H9 (cell line): ENCODE data around the gene SAP25. TPM values are rescaled to one million over a fixed set of nuclear protein-coding genes. Genes with fewer than 3 reads are reported as not detected.

Experiments
- DNase-seq: peaks from one replicate; pipeline ENCODE4 v3.0.0-alpha.2; 2017
- H2AFZ ChIP-seq: one replicate; pipeline ENCODE4 v1.6.1; 2013; ENCODE audit warnings: mild to moderate bottlenecking, low read length, control low read depth, moderate library complexity
- H2AK5ac ChIP-seq: 2 replicates; pipeline ENCODE4 v1.6.1; 2013; ENCODE audit warnings: low read length, control low read depth, mixed read lengths; ENCODE audit not compliant: insufficient read length
- H2BK120ac ChIP-seq: one replicate; pipeline ENCODE4 v1.6.1; 2013; ENCODE audit warnings: low read depth, mild to moderate bottlenecking, low read length, control low read depth, inconsistent platforms; ENCODE audit not compliant: poor library complexity, severe bottlenecking
- H2BK12ac ChIP-seq: 2 replicates; pipeline ENCODE4 v1.6.1; 2013; ENCODE audit warnings: low read length, control low read depth, mixed read lengths, low read depth; ENCODE audit not compliant: insufficient read length
- H2BK15ac ChIP-seq: 2 replicates; pipeline ENCODE4 v1.6.1; 2013; ENCODE audit warnings: low read depth, low read length, control low read depth
- H2BK20ac ChIP-seq: one replicate; pipeline ENCODE4 v1.6.1; 2013; ENCODE audit warnings: low read depth, mild to moderate bottlenecking, low read length, control low read depth, inconsistent platforms; ENCODE audit not compliant: poor library complexity, severe bottlenecking
- H2BK5ac ChIP-seq: 2 replicates; pipeline ENCODE4 v1.6.1; 2013; ENCODE audit warnings: low read length, control low read depth, mixed read lengths; ENCODE audit not compliant: insufficient read length
- H3K14ac ChIP-seq: 2 replicates; pipeline ENCODE4 v1.6.1; 2013; ENCODE audit warnings: low read length, control low read depth; ENCODE audit not compliant: insufficient read depth
- H3K18ac ChIP-seq: 2 replicates; pipeline ENCODE4 v1.6.1; 2013; ENCODE audit warnings: low read depth, mild to moderate bottlenecking, mixed read lengths, low read length, control low read depth; ENCODE audit not compliant: insufficient read length
- H3K23ac ChIP-seq: 2 replicates; pipeline ENCODE4 v1.6.1; 2013; ENCODE audit warnings: low read length, control low read depth, mixed read lengths, low read depth; ENCODE audit not compliant: insufficient read length
- H3K23me2 ChIP-seq: 2 replicates; pipeline ENCODE4 v1.6.1; 2013; ENCODE audit warnings: low read depth, mild to moderate bottlenecking, mixed read lengths, low read length, control low read depth; ENCODE audit not compliant: insufficient read length, poor library complexity, severe bottlenecking
- H3K27ac ChIP-seq: 2 replicates; pipeline ENCODE4 v1.5.1; 2013; ENCODE audit warnings: low read length, control low read depth, mixed read lengths, low read depth; ENCODE audit not compliant: insufficient read length
- H3K27me3 ChIP-seq: 2 replicates; pipeline ENCODE4 v1.6.1; 2013; ENCODE audit warnings: low read length, control low read depth, inconsistent platforms; ENCODE audit not compliant: insufficient read depth
- H3K4ac ChIP-seq: 2 replicates; pipeline ENCODE4 v1.6.1; 2013; ENCODE audit warnings: low read depth, mild to moderate bottlenecking, control low read depth, inconsistent platforms, low read length, moderate library complexity
- H3K4me1 ChIP-seq: 2 replicates; pipeline ENCODE4 v1.6.1; 2013; ENCODE audit warnings: low read length, control low read depth, inconsistent platforms; ENCODE audit not compliant: insufficient read depth
- H3K4me2 ChIP-seq: 2 replicates; pipeline ENCODE4 v1.6.1; 2013; ENCODE audit warnings: low read length, control low read depth, mixed read lengths; ENCODE audit not compliant: insufficient read length, insufficient read depth
- H3K56ac ChIP-seq: 2 replicates; pipeline ENCODE4 v1.6.1; 2013; ENCODE audit warnings: low read depth, mild to moderate bottlenecking, mixed read lengths, low read length, control low read depth; ENCODE audit not compliant: insufficient read length
- H3K79me1 ChIP-seq: 2 replicates; pipeline ENCODE4 v1.6.1; 2013; ENCODE audit warnings: low read depth, mild to moderate bottlenecking, moderate library complexity, low read length, control low read depth, inconsistent platforms; ENCODE audit not compliant: insufficient read depth, poor library complexity, severe bottlenecking
- H3K79me2 ChIP-seq: 2 replicates; pipeline ENCODE4 v1.6.1; 2013; ENCODE audit warnings: low read length, control low read depth, inconsistent platforms; ENCODE audit not compliant: insufficient read depth
- H3K9ac ChIP-seq: 2 replicates; pipeline ENCODE4 v1.6.1; 2013; ENCODE audit warnings: low read length, control low read depth, mixed read lengths; ENCODE audit not compliant: insufficient read length; ENCODE audit errors: extremely low read depth
- H3K9me3 ChIP-seq: one replicate; pipeline ENCODE4 v1.6.1; 2013; ENCODE audit warnings: low read depth, low read length, inconsistent platforms; ENCODE audit not compliant: control insufficient read depth
- H3T11ph ChIP-seq: one replicate; pipeline ENCODE4 v1.6.1; 2013; ENCODE audit warnings: mild to moderate bottlenecking, low read length, control low read depth, inconsistent platforms
- H4K20me1 ChIP-seq: one replicate; pipeline ENCODE4 v1.6.1; 2013; ENCODE audit not compliant: control insufficient read depth, insufficient read length, insufficient read depth
- H4K5ac ChIP-seq: 2 replicates; pipeline ENCODE4 v1.6.1; 2013; ENCODE audit warnings: low read depth, mild to moderate bottlenecking, mixed read lengths, low read length, control low read depth; ENCODE audit not compliant: insufficient read length
- H4K8ac ChIP-seq: replicated peaks from 2 replicates; pipeline ENCODE4 v1.6.1; 2013; ENCODE audit warnings: low read length, control low read depth, mixed read lengths, low read depth; ENCODE audit not compliant: insufficient read length
- H4K91ac ChIP-seq: 2 replicates; pipeline ENCODE4 v1.6.1; 2013; ENCODE audit warnings: low read depth, mild to moderate bottlenecking, moderate library complexity, mixed read lengths, low read length, control low read depth; ENCODE audit not compliant: insufficient read length
- H3K27ac Mint-ChIP-seq, 3 experiments: 2 replicates in 2 of 3; 3 replicates in 1 of 3; pipeline ENCODE4 v1.8.0; 2020 to 2021; ENCODE audit warnings: mixed read lengths in 3 of 3, mild to moderate bottlenecking in 1 of 3, moderate library complexity in 1 of 3
- H3K27me3 Mint-ChIP-seq: 2 replicates; pipeline ENCODE4 v1.8.0; 2021; ENCODE audit warnings: low read depth, mild to moderate bottlenecking, moderate library complexity, mixed read lengths
- H3K36me3 Mint-ChIP-seq, 3 experiments: 2 replicates in 2 of 3; 3 replicates in 1 of 3; pipeline ENCODE4 v1.8.0; 2020 to 2021; ENCODE audit warnings: low read depth in 3 of 3, mixed read lengths in 3 of 3; ENCODE audit not compliant: insufficient read depth in 1 of 3
- H3K4me1 Mint-ChIP-seq, 2 experiments: 2 replicates each; pipeline ENCODE4 v1.8.0; 2020; ENCODE audit warnings: mixed read lengths in 2 of 2
- H3K4me3 Mint-ChIP-seq, 2 experiments: 2 replicates in 1 of 2; 3 replicates in 1 of 2; pipeline ENCODE4 v1.8.0; 2020 to 2021; ENCODE audit warnings: mild to moderate bottlenecking in 2 of 2, mixed read lengths in 2 of 2, moderate library complexity in 1 of 2
- H3K9me3 Mint-ChIP-seq, 2 experiments: 2 replicates in 1 of 2; 3 replicates in 1 of 2; pipeline ENCODE4 v1.8.0; 2020; ENCODE audit warnings: mild to moderate bottlenecking in 2 of 2, mixed read lengths in 2 of 2, moderate library complexity in 1 of 2
- CTCF ChIP-seq: fragments of 200-600 bp; sonication (generic); conservative IDR thresholded peaks from 3 replicates; pipeline ENCODE4 v1.8.0; 2021; ENCODE audit warnings: antibody characterized with exemption, mild to moderate bottlenecking
- WGBS: extraction: QIAGEN DNeasy Blood & Tissue Kit; methylation state at CpG from one replicate; pipeline ENCODE4 v1.1.7; 2013; ENCODE audit warnings: missing lambda C conversion rate, low lambda C conversion rate, mixed read lengths; ENCODE audit not compliant: insufficient read length; ENCODE audit errors: extremely low coverage; 5-methylcytosine and 5-hydroxymethylcytosine counted together
- total RNA-seq: library from RNA; stranded (reverse); gene quantifications from 2 replicates; pipeline ENCODE4 v1.2.1, GENCODE V29; 2021

The SAP25 gene
- total RNA-seq, 1 experiment from 2014 or later = 4.2 TPM

DNA sequence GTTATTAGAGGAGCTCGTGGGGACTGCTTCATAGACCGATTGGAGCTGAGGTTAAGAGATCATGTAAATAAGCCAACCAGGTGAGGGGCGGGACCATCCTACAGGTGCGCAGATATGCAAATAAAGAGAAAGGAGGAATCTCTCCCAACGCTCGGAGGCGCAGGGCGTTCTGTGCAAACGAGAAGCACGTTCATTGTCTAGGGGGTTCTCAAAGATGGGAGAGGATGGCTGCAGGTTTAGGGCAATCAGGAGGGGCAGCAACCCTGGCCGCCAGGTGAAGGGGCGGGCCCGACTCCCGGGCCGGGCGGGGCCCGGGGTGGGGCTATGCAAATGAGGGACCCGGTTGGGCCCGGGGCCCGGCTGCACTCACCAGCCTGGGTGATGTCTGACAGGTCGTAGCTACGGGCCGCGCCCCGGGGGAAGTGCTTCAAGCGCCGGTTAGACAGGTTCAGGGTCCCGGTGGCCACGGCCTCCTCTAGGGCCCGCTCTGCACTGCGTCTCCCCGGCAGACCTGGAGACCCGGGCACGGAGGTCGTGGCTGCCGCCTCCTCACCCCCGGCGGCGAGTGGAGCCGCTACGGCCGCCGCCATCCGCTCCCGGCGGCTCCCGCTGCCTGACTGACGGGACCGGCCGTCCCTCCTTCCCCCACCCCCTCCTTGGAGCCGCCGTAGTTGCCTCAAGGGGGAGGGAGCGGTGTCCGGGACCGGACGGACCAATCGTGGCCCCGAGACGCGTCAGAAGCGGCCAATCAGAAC, 12.0 kb upstream of the SAP25 start, which contains the start of gene LRCH4:
TSS of gene LRCH4 (minus strand) at position 619 of the 755 bp plus-strand sequence. CDS start at position 590, 29 bp downstream.
- Histone ChIP-seq H2AFZ (no peak within 1 kb of the TSS), H2AK5ac (no peak within 1 kb of the TSS), H2BK120ac (no peak within 1 kb of the TSS), H3K27me3 (no peaks in the 10 kb centered on the region), H3K79me2 (no peaks in the 10 kb centered on the region), H3K14ac (peak within 1 kb of the TSS; percentile 94), H4K91ac (no peak within 1 kb of the TSS), H3K9me3 (no peaks in the 10 kb centered on the region), H3K4ac (no peak within 1 kb of the TSS), H4K20me1 (no peaks in the 10 kb centered on the region), H2BK5ac (no peak within 1 kb of the TSS), H3K4me1 (peaks cover 7% of the 10 kb centered on the region; the same call in 1 of the 2 replicates), H3K9ac (peak within 1 kb of the TSS; percentile 75), H2BK20ac (no peak within 1 kb of the TSS), H4K5ac (no peak within 1 kb of the TSS), H3K56ac (no peak within 1 kb of the TSS), H2BK12ac (no peak within 1 kb of the TSS), H3K23ac (no peak within 1 kb of the TSS), H3K18ac (peak within 1 kb of the TSS; percentile 85), H3K27ac (no peak within 1 kb of the TSS), H3T11ph (no peak within 1 kb of the TSS), H4K8ac (no peak within 1 kb of the TSS), H3K79me1 (no peaks in the 10 kb centered on the region), H3K4me2 (peak within 1 kb of the TSS; percentile 93), H2BK15ac (no peak within 1 kb of the TSS), H3K23me2 (peaks cover 8% of the 10 kb centered on the region)
- WGBS = no CpG with 5 or more reads among the region's 61 CpGs
- Mint-ChIP-seq H3K27ac (peak within 1 kb of the TSS; percentile 97 to 99 (median 99)), H3K9me3 (no peaks in the 10 kb centered on the region), H3K4me3 (peak within 1 kb of the TSS; percentile 90 to 98), H3K4me1 (peaks cover 39 to 45% of the 10 kb centered on the region in 2 experiments), H3K27me3 (peaks cover 21% of the 10 kb centered on the region), H3K36me3 (peaks cover 3 to 9% (median 4%) of the 10 kb centered on the region in 3 experiments; a peak in 2 of 7 replicates)
- TF ChIP-seq CTCF = no peak
- peak; percentile 74 for DNase-seq
